ENCODE data around the gene BZW1.

DNA sequence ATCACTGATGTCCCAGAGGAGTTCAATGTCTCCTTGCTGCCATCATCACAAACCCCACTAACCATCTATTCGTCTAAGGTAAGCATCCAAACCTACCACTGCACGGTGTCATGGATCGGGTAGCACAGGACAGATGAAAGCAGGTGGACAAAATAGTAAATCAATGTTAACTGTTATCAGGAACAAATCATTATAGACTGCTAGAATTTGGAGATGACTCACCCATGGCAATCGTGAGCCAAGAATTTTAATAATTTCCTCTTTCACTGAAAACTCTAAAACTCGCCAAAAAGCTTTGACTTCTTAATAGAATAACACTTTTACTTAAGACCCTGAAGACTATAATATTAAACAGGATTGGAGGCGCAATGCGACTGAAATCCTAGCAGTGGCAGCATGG lies 33.7 kb upstream of the BZW1 start:
- TF ChIP-seq POLR2AphosphoS5 (IDR thresholded peaks at IDR 0.05; ENCODE audit: borderline replicate concordance, low read depth, low read length) (no peak), EZH2 (IDR thresholded peaks at IDR 0.05) (no peak)

Measured in SK-N-MC (cell line).